CD4-positive, alpha-beta T cell treated with Interleukin-17A for 1 hour (primary cell): ENCODE measurements around the gene RAB37.

Source experiments
- DNase-seq: peaks from one replicate; pipeline ENCODE4 v3.0.0-alpha.2; 2020

The RAB37 gene

GRCh38 chr17:74746376-74746775, 9.3 kb downstream of the RAB37 start:
- DNase-seq = no peak

GRCh38 chr17:74746922-74747321, 9.9 kb downstream of the RAB37 start:
- no peak for DNase-seq

GRCh38 chr17:74748279-74748528, 11.1 kb downstream of the RAB37 start:
- DNase-seq = no peak

- peak; percentile 94 for DNase-seq
Observed at GRCh38 chr17:74748529-74749278, 11.6 kb downstream of the RAB37 start, which contains the start of gene NHERF1. Gene NHERF1, plus strand, starts transcription at chr17:74748628. Its CDS starts 219 bp downstream, at chr17:74748847.

GRCh38 chr17:74749279-74750038, 12.4 kb downstream of the RAB37 start:
- DNase-seq = no peak

- DNase-seq = no peak
Observed at GRCh38 chr17:74750039-74750326, 12.9 kb downstream of the RAB37 start.

- DNase-seq = no peak
Observed at GRCh38 chr17:74750327-74751069, 13.4 kb downstream of the RAB37 start.

- no peak for DNase-seq
Observed at GRCh38 chr17:74752415-74752814, 15.4 kb downstream of the RAB37 start.

GRCh38 chr17:74752822-74753401, 15.9 kb downstream of the RAB37 start:
- no peak for DNase-seq

- DNase-seq = no peak
Observed at GRCh38 chr17:74754832-74755231, 17.8 kb downstream of the RAB37 start.

- no peak for DNase-seq
Observed at GRCh38 chr17:74755533-74755932, 18.5 kb downstream of the RAB37 start.

GRCh38 chr17:74756891-74757290, 19.8 kb downstream of the RAB37 start:
- DNase-seq = no peak

- DNase-seq = no peak
Observed at GRCh38 chr17:74757502-74757901, 20.4 kb downstream of the RAB37 start.

- no peak for DNase-seq
Observed at GRCh38 chr17:74757931-74758847, 21.1 kb downstream of the RAB37 start.

GRCh38 chr17:74758848-74759168, 21.8 kb downstream of the RAB37 start:
- DNase-seq = no peak

GRCh38 chr17:74759243-74759801, 22.3 kb downstream of the RAB37 start:
- DNase-seq = peak; percentile 70

- DNase-seq = no peak
Observed at GRCh38 chr17:74759941-74760340, 22.9 kb downstream of the RAB37 start.

- no peak for DNase-seq
Observed at GRCh38 chr17:74760404-74761105, 23.5 kb downstream of the RAB37 start.

- no peak for DNase-seq
Observed at GRCh38 chr17:74761419-74761818, 24.4 kb downstream of the RAB37 start.

GRCh38 chr17:74761931-74762330, 24.9 kb downstream of the RAB37 start:
- DNase-seq = no peak

- DNase-seq = no peak
Observed at GRCh38 chr17:74763565-74764387, 26.7 kb downstream of the RAB37 start.
